GM19455 (cell line): Measurements from ENCODE around the gene NAT14.

Source experiments
- ATAC-seq: cut with Tn5 transposase; IDR thresholded peaks from one replicate; pipeline ENCODE4 v1.9.1; 2021; ENCODE audit not compliant: unreplicated experiment

Gene NAT14

GRCh38 chr19:55498246-55498840, 13.4 kb downstream of the NAT14 start:
- ATAC-seq, result no peak

- no peak for ATAC-seq
Measured at GRCh38 chr19:55500368-55500952, 15.5 kb downstream of the NAT14 start.

GRCh38 chr19:55502197-55502952, 17.4 kb downstream of the NAT14 start:
- no peak for ATAC-seq

- no peak for ATAC-seq
Measured at GRCh38 chr19:55503157-55503501, 18.1 kb downstream of the NAT14 start.

GRCh38 chr19:55503502-55504251, 18.7 kb downstream of the NAT14 start:
- ATAC-seq, result peak; percentile 93

- ATAC-seq, result no peak
Measured at GRCh38 chr19:55504252-55504603, 19.2 kb downstream of the NAT14 start.

- ATAC-seq, result no peak
Measured at GRCh38 chr19:55504981-55505380, 20.0 kb downstream of the NAT14 start.

GRCh38 chr19:55508120-55508519, 23.1 kb downstream of the NAT14 start:
- ATAC-seq, result no peak

- peak; percentile 97 for ATAC-seq
Measured at GRCh38 chr19:55516878-55517620, 32.1 kb downstream of the NAT14 start.

- ATAC-seq, result no peak
Measured at GRCh38 chr19:55519451-55520311, 34.7 kb downstream of the NAT14 start.

GRCh38 chr19:55520691-55521292, 35.8 kb downstream of the NAT14 start:
- no peak for ATAC-seq

- ATAC-seq, result no peak
Measured at GRCh38 chr19:55525289-55526101, 40.5 kb downstream of the NAT14 start.

GRCh38 chr19:55526216-55527196, 41.5 kb downstream of the NAT14 start:
- no peak for ATAC-seq

- ATAC-seq, result no peak
Measured at GRCh38 chr19:55527197-55528029, 42.4 kb downstream of the NAT14 start.

GRCh38 chr19:55528030-55528803, 43.2 kb downstream of the NAT14 start:
- no peak for ATAC-seq

GRCh38 chr19:55529636-55530234, 44.7 kb downstream of the NAT14 start:
- ATAC-seq, result no peak
